ENCODE measurements around the gene SEMA5A.

SEMA5A gene

GRCh38 chr5:9374025-9374424, 171.8 kb downstream of the SEMA5A start:
- no peak overlapping the region for H3K4me3 ChIP-seq (ENCODE audit: low read depth, low read length)
- no peaks in the 10 kb centered on the region for H3K4me1 ChIP-seq (ENCODE audit: control insufficient read depth, insufficient read depth, low read length)
- no peak overlapping the region for H3K27ac ChIP-seq (ENCODE audit: extremely low read depth, low read depth, low read length)
- no peak for TF ChIP-seq ZNF626 (tag by site-specific recombination; IDR thresholded peaks at IDR 0.05)
- TF ChIP-seq ZNF138 (tag by site-specific recombination; IDR thresholded peaks at IDR 0.05; ENCODE audit: borderline replicate concordance) = no peak
- no peak for TF ChIP-seq ZNF837 (tag by site-specific recombination; IDR thresholded peaks at IDR 0.05)
- TF ChIP-seq YY2 (tag by site-specific recombination; IDR thresholded peaks at IDR 0.05) = no peak
- TF ChIP-seq ZFHX2 (tag by site-specific recombination; conservative IDR thresholded peaks at IDR 0.05) = no peak
- no peak for TF ChIP-seq ZNF169 (tag by site-specific recombination; IDR thresholded peaks at IDR 0.05)
- TF ChIP-seq ZNF521 (tag by site-specific recombination; IDR thresholded peaks at IDR 0.05) = no peak
- TF ChIP-seq ZSCAN16 (tag by site-specific recombination; IDR thresholded peaks at IDR 0.05) = no peak
- CTCF ChIA-PET = interaction anchor here (0.6 to 1.0 kb wide), 2 partner anchors 9 to 39 kb away, joined by 3 read pairs; no protein-coding TSS in a partner anchor
- H3K36me3 ChIP-seq (ENCODE audit: control insufficient read depth in 2 of 2, insufficient read depth in 1 of 2, low read length in 2 of 2) = no peaks in the 10 kb centered on the region
- POLR2A ChIA-PET = no interaction called here
- no peaks in the 10 kb centered on the region for H3K9me3 ChIP-seq (ENCODE audit: control insufficient read depth, insufficient read depth, low read depth, low read length)

- ChIA-PET CTCF (interaction anchor here (1.0 kb wide), 1 partner anchor 9 kb away, joined by 3 read pairs; no protein-coding TSS in a partner anchor), POLR2A (no interaction called here)
- H3K4me1 ChIP-seq (ENCODE audit: control insufficient read depth, insufficient read depth, low read length) = no peaks in the 10 kb centered on the region
- no peak overlapping the region for H3K27ac ChIP-seq (ENCODE audit: extremely low read depth, low read depth, low read length)
- H3K9me3 ChIP-seq (ENCODE audit: control insufficient read depth, insufficient read depth, low read depth, low read length) = no peaks in the 10 kb centered on the region
- no peaks in the 10 kb centered on the region for H3K36me3 ChIP-seq (ENCODE audit: control insufficient read depth in 2 of 2, insufficient read depth in 1 of 2, low read length in 2 of 2)
- no peak overlapping the region for H3K4me3 ChIP-seq (ENCODE audit: low read depth, low read length)
- TF ChIP-seq ZNF354C (tag by site-specific recombination; IDR thresholded peaks at IDR 0.05; ENCODE audit: borderline replicate concordance, low read depth) (no peak), ZNF248 (tag by site-specific recombination; IDR thresholded peaks at IDR 0.05) (no peak), SP2 (tag by site-specific recombination; IDR thresholded peaks at IDR 0.05) (no peak), ZFP41 (tag by site-specific recombination; IDR thresholded peaks at IDR 0.05; ENCODE audit: borderline replicate concordance) (no peak), ZBTB44 (tag by site-specific recombination; IDR thresholded peaks at IDR 0.05) (no peak), ZNF571 (tag by site-specific recombination; IDR thresholded peaks at IDR 0.05) (no peak), ZBTB26 (tag by site-specific recombination; optimal IDR thresholded peaks at IDR 0.05) (no peak), ZIC2 (tag by site-specific recombination; IDR thresholded peaks at IDR 0.05) (no peak), GFI1B (tag by site-specific recombination; IDR thresholded peaks at IDR 0.05) (no peak), ZNF513 (tag by site-specific recombination; IDR thresholded peaks at IDR 0.05) (no peak), SCRT1 (tag by site-specific recombination; IDR thresholded peaks at IDR 0.05; ENCODE audit: borderline replicate concordance) (no peak), ZNF791 (tag by site-specific recombination; IDR thresholded peaks at IDR 0.05) (no peak), PATZ1 (tag by site-specific recombination; IDR thresholded peaks at IDR 0.05) (no peak), ZNF16 (tag by site-specific recombination; IDR thresholded peaks at IDR 0.05; ENCODE audit: low read depth) (no peak), EGR2 (tag by site-specific recombination; IDR thresholded peaks at IDR 0.05; ENCODE audit: low read depth) (no peak), MZF1 (tag by site-specific recombination; IDR thresholded peaks at IDR 0.05; ENCODE audit: borderline replicate concordance) (no peak)
These were observed 172.3 kb downstream of the SEMA5A start for GRCh38 chr5:9373571-9373970.
